Omental fat pad (tissue), 4 donors: Measurements from ENCODE around the gene FGF8. TPM values are rescaled to one million over a fixed set of nuclear protein-coding genes. Genes with fewer than 3 reads are reported as not detected.

Source experiments
- ATAC-seq: fragments of 150-250 bp; one replicate; pipeline ENCODE4 v1.9.1; 2016; ENCODE audit warnings: mild to moderate bottlenecking, moderate library complexity; ENCODE audit not compliant: low FRiP score
- DNase-seq: peaks from one replicate; pipeline ENCODE4 v3.0.0-alpha.2; 2019; ENCODE audit warnings: low spot score
- total RNA-seq, 4 donors: library from RNA; depleted of rRNA; stranded (reverse); fragments of >200 nt; gene quantifications; one replicate each; pipeline ENCODE4 v1.1.0, GENCODE V29; 2016
- TF ChIP-seq, protein P1 (sequence below), 3 donors: fragments of 450-650 bp; IDR thresholded peaks; one replicate each; pipeline ENCODE4 v1.5.1; 2016 to 2017; ENCODE audit warnings: antibody characterized with exemption in 3 of 3, mild to moderate bottlenecking in 3 of 3, moderate library complexity in 2 of 3

Gene FGF8
- total RNA-seq, 4 donors from 2014 or later = 1.0 TPM; not detected in 3

- ATAC-seq = no peak
- DNase-seq = no peak
- TF ChIP-seq, protein P1, sequence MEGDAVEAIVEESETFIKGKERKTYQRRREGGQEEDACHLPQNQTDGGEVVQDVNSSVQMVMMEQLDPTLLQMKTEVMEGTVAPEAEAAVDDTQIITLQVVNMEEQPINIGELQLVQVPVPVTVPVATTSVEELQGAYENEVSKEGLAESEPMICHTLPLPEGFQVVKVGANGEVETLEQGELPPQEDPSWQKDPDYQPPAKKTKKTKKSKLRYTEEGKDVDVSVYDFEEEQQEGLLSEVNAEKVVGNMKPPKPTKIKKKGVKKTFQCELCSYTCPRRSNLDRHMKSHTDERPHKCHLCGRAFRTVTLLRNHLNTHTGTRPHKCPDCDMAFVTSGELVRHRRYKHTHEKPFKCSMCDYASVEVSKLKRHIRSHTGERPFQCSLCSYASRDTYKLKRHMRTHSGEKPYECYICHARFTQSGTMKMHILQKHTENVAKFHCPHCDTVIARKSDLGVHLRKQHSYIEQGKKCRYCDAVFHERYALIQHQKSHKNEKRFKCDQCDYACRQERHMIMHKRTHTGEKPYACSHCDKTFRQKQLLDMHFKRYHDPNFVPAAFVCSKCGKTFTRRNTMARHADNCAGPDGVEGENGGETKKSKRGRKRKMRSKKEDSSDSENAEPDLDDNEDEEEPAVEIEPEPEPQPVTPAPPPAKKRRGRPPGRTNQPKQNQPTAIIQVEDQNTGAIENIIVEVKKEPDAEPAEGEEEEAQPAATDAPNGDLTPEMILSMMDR (IDR thresholded peaks at IDR 0.05) = no peak
Observed at GRCh38 chr10:101724446-101724845, 51.5 kb downstream of the FGF8 start.

GRCh38 chr10:101723176-101723575, 52.7 kb downstream of the FGF8 start:
- TF ChIP-seq, protein P1 (IDR thresholded peaks at IDR 0.05) = no peak
- DNase-seq (no peak), ATAC-seq (no peak)

GRCh38 chr10:101721806-101722205, 54.1 kb downstream of the FGF8 start:
- TF ChIP-seq, protein P1 (IDR thresholded peaks at IDR 0.05) = no peak
- DNase-seq (no peak), ATAC-seq (no peak)

DNA sequence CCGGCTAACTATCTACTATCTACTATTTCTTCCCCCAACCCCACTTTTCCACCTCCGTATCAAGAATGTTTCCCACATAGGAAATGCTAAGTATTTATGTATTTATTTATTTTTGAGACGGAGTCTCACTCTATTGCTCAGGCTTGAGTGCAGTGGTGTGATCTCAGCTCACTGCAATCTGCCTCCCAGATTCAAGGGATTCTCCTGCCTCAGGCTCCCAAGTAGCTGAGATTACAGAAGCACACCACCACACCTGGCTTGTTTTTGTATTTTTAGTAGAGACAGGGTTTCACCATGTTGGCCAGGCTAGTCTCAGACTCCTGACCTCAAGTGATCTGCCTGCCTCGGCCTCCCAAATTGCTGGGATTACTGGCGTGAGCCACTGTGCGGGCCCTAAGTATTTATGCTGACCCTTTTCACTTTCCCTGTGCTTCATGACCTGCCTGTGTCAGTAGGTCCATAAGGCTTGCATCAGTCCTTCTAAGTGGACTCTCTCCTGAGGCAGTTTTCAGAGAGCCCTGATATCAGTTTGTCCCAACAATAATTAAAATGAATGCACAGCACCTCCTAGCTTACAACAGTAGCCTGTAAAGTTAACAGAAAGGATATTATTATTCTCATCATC, 55.2 kb downstream of the FGF8 start:
- DNase-seq = no peak
- no peak for ATAC-seq
- TF ChIP-seq, protein P1 (IDR thresholded peaks at IDR 0.05) = no peak

Other genes with a start within 250 kb of the FGF8 start
- gene POLL, start 187.9 kb downstream of the FGF8 start, total RNA-seq = 10 to 100 TPM; 10.8 to 22.0 (median 16.1) TPM
- 10 to 100 TPM in 3 of 4 donors, 1 to 10 TPM in 1; 9.8 to 16.9 (median 13.0) TPM for gene DPCD, start 187.8 kb downstream of the FGF8 start, total RNA-seq
- gene FBXW4, start 80.9 kb downstream of the FGF8 start, total RNA-seq = 10 to 100 TPM; 50.0 to 73.5 (median 54.3) TPM
- 10 to 100 TPM; 25.0 to 31.1 (median 27.7) TPM for gene NPM3, start 7.3 kb upstream of the FGF8 start, total RNA-seq
- gene OGA, start 42.3 kb upstream of the FGF8 start, total RNA-seq = 100 to 1,000 TPM in 2 of 4 donors, 10 to 100 TPM in 2; 70.0 to 214 (median 127) TPM
- gene KCNIP2, start 67.7 kb upstream of the FGF8 start, total RNA-seq = 100 to 1,000 TPM in 1 of 4 donors, 10 to 100 TPM in 3; 60.4 to 252 (median 80.3) TPM